T-helper 2 cell treated with Interferon-gamma antibody and Interleukin-4, amounts not matched to agents 5 μg/mL and 100 μg/mL, for 36 hours (primary cell): ENCODE results near the gene IL21R.
"Not testable (repeated sequence)": the region's sequence is repeated elsewhere in the genome, so short reads cannot be mapped to it uniquely, and the experiment has no call there.

Experiments used
- DNase-seq: peaks from one replicate; pipeline ENCODE4 v3.0.0; 2021; ENCODE audit warnings: low spot score
- H3K27ac Mint-ChIP-seq: one replicate; pipeline ENCODE4 v1.8.0; 2021; ENCODE audit warnings: mild to moderate bottlenecking, mixed read lengths
- H3K27me3 Mint-ChIP-seq: one replicate; pipeline ENCODE4 v1.8.0; 2021; ENCODE audit warnings: low read depth, mixed read lengths
- H3K36me3 Mint-ChIP-seq: one replicate; pipeline ENCODE4 v1.8.0; 2021; ENCODE audit warnings: low read depth, mixed read lengths
- H3K4me1 Mint-ChIP-seq: one replicate; pipeline ENCODE4 v1.8.0; 2021; ENCODE audit warnings: low read depth, mixed read lengths
- H3K4me3 Mint-ChIP-seq: one replicate; pipeline ENCODE4 v1.8.0; 2022; ENCODE audit warnings: mild to moderate bottlenecking, moderate library complexity, mixed read lengths
- H3K9me3 Mint-ChIP-seq: one replicate; pipeline ENCODE4 v1.8.0; 2021; ENCODE audit warnings: mixed read lengths

Gene IL21R

GRCh38 chr16:27383556-27384243 lies 18.3 kb upstream of the IL21R start:
- no peak for DNase-seq
- Mint-ChIP-seq H3K27ac (no peak overlapping the region), H3K4me3 (no peak overlapping the region)

GRCh38 chr16:27384425-27384824 lies 17.5 kb upstream of the IL21R start:
- DNase-seq: no peak
- Mint-ChIP-seq H3K9me3 (peaks cover 32% of the 10 kb centered on the region), H3K27ac (no peak overlapping the region), H3K4me1 (peaks cover 20% of the 10 kb centered on the region), H3K4me3 (no peak overlapping the region), H3K27me3 (no peaks in the 10 kb centered on the region), H3K36me3 (peaks cover 13% of the 10 kb centered on the region)

More at GRCh38 chr16:27383556-27384243, 18.3 kb upstream of the IL21R start:
- Mint-ChIP-seq H3K27me3 (no peaks in the 10 kb centered on the region), H3K4me1 (peaks cover 26% of the 10 kb centered on the region), H3K36me3 (peaks cover 12% of the 10 kb centered on the region), H3K9me3 (peaks cover 29% of the 10 kb centered on the region)

- H3K9me3 Mint-ChIP-seq: peaks cover 37% of the 10 kb centered on the region
- H3K27ac Mint-ChIP-seq: no peak overlapping the region
- no peak for DNase-seq
- H3K4me1 Mint-ChIP-seq: peaks cover 18% of the 10 kb centered on the region
- H3K4me3 Mint-ChIP-seq: no peak overlapping the region
- peaks cover 15% of the 10 kb centered on the region for H3K36me3 Mint-ChIP-seq
- no peaks in the 10 kb centered on the region for H3K27me3 Mint-ChIP-seq
These were observed 16.6 kb upstream of the IL21R start for GRCh38 chr16:27385398-27385797.

- H3K4me1 Mint-ChIP-seq: peaks cover 18% of the 10 kb centered on the region
- H3K9me3 Mint-ChIP-seq: peaks cover 43% of the 10 kb centered on the region
- no peak overlapping the region for H3K27ac Mint-ChIP-seq
- no peak overlapping the region for H3K4me3 Mint-ChIP-seq
- peaks cover 18% of the 10 kb centered on the region for H3K36me3 Mint-ChIP-seq
- no peak for DNase-seq
- no peaks in the 10 kb centered on the region for H3K27me3 Mint-ChIP-seq
These were observed 15.3 kb upstream of the IL21R start for GRCh38 chr16:27386674-27387073.

DNA sequence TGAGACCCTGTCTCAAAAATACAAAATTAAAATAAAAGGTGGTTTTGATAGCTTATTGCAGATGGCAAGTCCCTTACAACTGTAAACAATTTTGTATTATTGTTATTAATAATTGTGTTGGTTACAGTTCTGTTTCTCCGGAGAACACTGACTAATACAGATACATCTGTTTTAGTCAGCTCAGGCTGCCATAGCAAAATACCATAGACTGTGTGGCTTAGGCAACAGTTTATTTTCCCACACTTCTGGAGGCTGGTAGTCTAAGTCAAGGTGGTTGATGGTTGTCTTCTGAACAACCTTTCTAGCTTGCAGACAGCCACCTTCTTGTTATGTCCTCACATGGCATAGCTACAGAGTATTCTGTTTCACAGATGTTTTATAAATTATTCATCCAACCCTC lies 14.2 kb upstream of the IL21R start:
- H3K9me3 Mint-ChIP-seq: peaks cover 53% of the 10 kb centered on the region
- peaks cover 25% of the 10 kb centered on the region for H3K36me3 Mint-ChIP-seq
- no peak for DNase-seq
- H3K4me1 Mint-ChIP-seq: peaks cover 13% of the 10 kb centered on the region
- no peaks in the 10 kb centered on the region for H3K27me3 Mint-ChIP-seq
- H3K27ac Mint-ChIP-seq: no peak overlapping the region
- H3K4me3 Mint-ChIP-seq: no peak overlapping the region

- no peaks in the 10 kb centered on the region for H3K27me3 Mint-ChIP-seq
- H3K4me1 Mint-ChIP-seq: peaks cover 20% of the 10 kb centered on the region
- H3K4me3 Mint-ChIP-seq: no peak overlapping the region
- H3K36me3 Mint-ChIP-seq: peaks cover 29% of the 10 kb centered on the region
- DNase-seq: no peak
- H3K27ac Mint-ChIP-seq: no peak overlapping the region
- H3K9me3 Mint-ChIP-seq: peaks cover 58% of the 10 kb centered on the region
These were observed 12.6 kb upstream of the IL21R start for GRCh38 chr16:27389272-27389961.

DNA sequence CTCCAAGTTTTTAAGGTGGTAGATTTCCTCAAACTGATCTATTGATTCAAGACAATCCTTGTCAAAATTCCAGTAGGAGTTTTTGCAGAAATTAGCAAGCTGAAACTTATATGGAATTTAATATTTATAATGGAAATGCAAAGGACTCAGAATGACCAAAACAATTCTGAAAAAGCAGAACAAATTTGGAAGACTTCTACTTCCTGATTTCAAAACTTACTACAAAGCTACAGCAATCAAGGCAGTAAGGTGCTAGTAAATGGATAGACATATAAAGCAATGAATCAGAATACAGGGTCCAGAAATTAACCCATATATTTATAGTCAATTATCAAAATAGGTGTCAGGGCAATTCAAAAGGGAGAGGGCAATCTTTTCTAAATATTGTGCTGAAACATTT lies 11.8 kb upstream of the IL21R start:
- Mint-ChIP-seq H3K27ac (no peak overlapping the region), H3K4me1 (peaks cover 22% of the 10 kb centered on the region), H3K4me3 (no peak overlapping the region), H3K9me3 (peaks cover 60% of the 10 kb centered on the region), H3K36me3 (peaks cover 29% of the 10 kb centered on the region), H3K27me3 (no peaks in the 10 kb centered on the region)
- DNase-seq: no peak

DNA sequence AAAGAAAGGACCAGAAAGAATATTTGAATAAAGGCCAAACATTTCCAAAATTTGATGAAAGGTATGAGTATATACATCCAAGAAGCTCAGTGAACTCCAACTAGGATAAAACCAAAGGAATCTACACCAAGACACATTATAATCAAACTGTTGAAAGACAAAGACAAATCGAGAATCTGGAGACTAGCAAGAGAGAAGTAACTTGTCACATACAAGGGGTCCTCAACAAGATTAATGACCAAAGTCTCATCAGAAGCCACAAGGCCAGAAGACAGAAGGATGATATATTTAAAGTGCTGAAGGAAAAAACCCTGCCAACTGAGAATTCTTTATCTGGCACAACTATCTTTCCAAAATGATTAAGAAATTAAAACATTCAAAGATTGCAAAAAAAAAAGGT lies 9.3 kb upstream of the IL21R start:
- peaks cover 26% of the 10 kb centered on the region for H3K36me3 Mint-ChIP-seq
- DNase-seq: no peak
- H3K9me3 Mint-ChIP-seq: peaks cover 59% of the 10 kb centered on the region
- no peaks in the 10 kb centered on the region for H3K27me3 Mint-ChIP-seq
- H3K4me3 Mint-ChIP-seq: no peak overlapping the region
- peaks cover 17% of the 10 kb centered on the region for H3K4me1 Mint-ChIP-seq
- no peak overlapping the region for H3K27ac Mint-ChIP-seq

DNA sequence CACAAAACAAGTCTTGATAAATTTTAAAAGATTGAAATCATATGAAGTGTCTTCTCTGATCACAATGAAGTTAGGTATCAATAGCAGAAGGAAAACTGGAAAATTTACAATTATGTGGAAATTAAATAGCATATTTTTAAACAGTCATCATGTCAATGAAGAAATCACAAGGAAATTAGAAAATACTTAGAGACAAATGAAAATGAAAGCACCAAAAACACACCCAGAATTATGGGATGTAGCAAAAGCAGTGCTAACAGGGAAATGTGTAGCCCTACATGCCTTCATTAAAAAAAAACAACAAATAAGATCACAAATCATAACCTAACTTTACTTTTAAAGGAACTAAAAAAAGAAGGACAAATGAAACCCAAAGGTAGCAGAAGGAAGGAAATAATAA lies 7.5 kb upstream of the IL21R start:
- DNase-seq: no peak
- H3K4me3 Mint-ChIP-seq: no peak overlapping the region
- H3K36me3 Mint-ChIP-seq: peaks cover 24% of the 10 kb centered on the region
- H3K4me1 Mint-ChIP-seq: peaks cover 19% of the 10 kb centered on the region
- H3K27me3 Mint-ChIP-seq: no peaks in the 10 kb centered on the region
- no peak overlapping the region for H3K27ac Mint-ChIP-seq
- peaks cover 49% of the 10 kb centered on the region for H3K9me3 Mint-ChIP-seq

DNA sequence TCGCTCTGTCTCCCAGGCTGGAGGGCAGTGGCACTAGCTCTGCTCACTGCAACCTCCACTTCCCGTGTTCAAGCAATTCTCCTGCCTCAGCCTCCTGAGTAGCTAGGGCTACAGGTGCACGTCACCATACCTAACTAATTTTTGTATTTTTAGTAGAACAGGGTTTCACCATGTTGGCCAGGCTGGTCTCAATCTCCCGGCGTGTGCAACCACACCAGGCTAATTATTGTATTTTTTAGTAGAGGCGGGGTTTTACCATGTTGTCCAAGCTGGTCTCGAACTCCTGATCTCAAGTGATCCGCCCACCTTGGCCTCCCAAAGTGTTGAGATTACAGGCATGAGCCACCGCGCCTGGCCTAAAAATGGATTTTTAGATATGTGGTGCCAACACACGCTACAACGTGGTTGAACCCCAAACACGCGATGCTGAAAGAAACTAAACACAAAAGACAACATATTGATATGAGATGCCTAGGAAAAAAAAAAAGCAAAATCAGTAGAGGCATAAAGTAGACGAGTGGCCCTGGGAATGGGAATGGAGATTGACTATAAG lies 3.6 kb upstream of the IL21R start:
- not testable (repeated sequence) for H3K27me3 Mint-ChIP-seq, H3K4me3 Mint-ChIP-seq, DNase-seq, H3K27ac Mint-ChIP-seq
- Mint-ChIP-seq H3K4me1 (peaks cover 39% of the 10 kb centered on the region), H3K9me3 (peaks cover 24% of the 10 kb centered on the region), H3K36me3 (peaks cover 16% of the 10 kb centered on the region)

- no peak for DNase-seq
- H3K27ac Mint-ChIP-seq: no peak overlapping the region
- no peaks in the 10 kb centered on the region for H3K27me3 Mint-ChIP-seq
- peaks cover 13% of the 10 kb centered on the region for H3K36me3 Mint-ChIP-seq
- H3K4me1 Mint-ChIP-seq: peaks cover 43% of the 10 kb centered on the region
- H3K9me3 Mint-ChIP-seq: peaks cover 20% of the 10 kb centered on the region
- H3K4me3 Mint-ChIP-seq: no peak overlapping the region
These were observed 2.8 kb upstream of the IL21R start for GRCh38 chr16:27398894-27399853.

GRCh38 chr16:27399969-27400368 lies 2.0 kb upstream of the IL21R start:
- Mint-ChIP-seq H3K27ac (no peak overlapping the region), H3K4me1 (peaks cover 42% of the 10 kb centered on the region), H3K36me3 (peaks cover 11% of the 10 kb centered on the region), H3K4me3 (no peak overlapping the region), H3K9me3 (peaks cover 12% of the 10 kb centered on the region), H3K27me3 (no peaks in the 10 kb centered on the region)
- DNase-seq: no peak

DNA sequence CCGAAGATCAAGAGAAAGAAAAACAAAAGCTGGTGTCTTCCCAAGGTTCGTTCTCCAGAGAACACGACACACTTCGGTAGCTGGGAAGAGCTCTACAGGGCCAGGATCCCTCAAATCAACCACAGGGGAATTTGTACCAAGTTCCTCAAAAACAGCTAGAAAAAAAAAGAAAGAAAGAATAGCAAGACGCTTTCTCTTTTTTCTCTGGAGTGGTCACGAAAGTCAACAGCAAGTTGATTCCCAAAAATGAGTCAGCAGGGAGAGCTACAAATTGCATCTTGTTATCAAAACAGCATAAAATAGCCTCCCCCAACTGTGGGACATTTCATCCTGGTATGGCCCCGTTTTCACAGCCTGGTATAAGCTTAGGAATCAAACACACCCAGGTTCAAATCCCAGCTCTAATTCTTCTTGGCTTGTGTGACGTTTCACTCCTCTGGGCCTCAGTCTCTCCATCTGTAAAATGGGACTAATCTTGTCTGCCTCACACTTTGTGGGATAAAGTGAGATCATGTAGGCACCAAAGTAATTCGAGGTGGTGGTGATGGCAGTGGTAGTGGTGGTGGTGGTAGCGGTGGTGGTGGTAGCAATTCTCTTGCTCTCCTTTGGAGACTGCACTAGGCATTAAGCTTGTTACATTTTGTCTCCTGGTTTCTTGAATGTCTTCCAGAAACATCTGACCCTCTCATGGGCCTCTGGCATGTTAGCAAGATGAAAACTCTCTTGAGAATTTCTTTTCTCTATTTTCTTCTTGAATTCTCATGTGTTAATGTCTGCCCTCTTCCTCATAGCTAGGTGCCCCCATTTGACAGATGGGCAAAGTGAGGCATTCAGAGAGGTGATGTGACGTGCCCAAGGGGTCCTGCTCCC lies 988 bp upstream of the IL21R start:
- H3K4me3 Mint-ChIP-seq: peak overlapping the region; percentile 98
- peaks cover 47% of the 10 kb centered on the region for H3K4me1 Mint-ChIP-seq
- H3K27ac Mint-ChIP-seq: peak overlapping the region; percentile 98
- peaks cover 11% of the 10 kb centered on the region for H3K36me3 Mint-ChIP-seq
- H3K27me3 Mint-ChIP-seq: no peaks in the 10 kb centered on the region
- peaks cover 2% of the 10 kb centered on the region for H3K9me3 Mint-ChIP-seq
- no peak for DNase-seq
